Calu3 (cell line): ENCODE measurements around the gene TBL1XR1. TPM values are rescaled to one million over a fixed set of nuclear protein-coding genes. Genes with fewer than 3 reads are reported as not detected.
A peak's percentile ranks its signal among the peaks of the same experiment; 100 is the strongest.

ENCODE experiments used
- BruUV-seq: library from RNA; stranded (reverse); fragments of 400-500 nt; replicated peaks from 2 replicates; lab custom pipeline; 2021; lab: Mats Ljungman, UMichigan
- CTCF ChIA-PET: fragments of 300-600 bp; sonication (Branson Sonifier 250); formaldehyde crosslinking; loops from one replicate; lab custom pipeline; 2022; ENCODE audit warnings: antibody characterized with exemption; lab: Charles Lee
- DNase-seq: peaks from one replicate; pipeline ENCODE4 v3.0.0; 2022
- H3K27ac Mint-ChIP-seq: one replicate; pipeline ENCODE4 v1.8.0; 2022; ENCODE audit warnings: mixed read lengths; ENCODE audit not compliant: unreplicated experiment
- H3K27me3 Mint-ChIP-seq: one replicate; pipeline ENCODE4 v1.8.0; 2022; ENCODE audit warnings: mixed read lengths; ENCODE audit not compliant: unreplicated experiment
- H3K36me3 Mint-ChIP-seq: one replicate; pipeline ENCODE4 v1.8.0; 2022; ENCODE audit warnings: mild to moderate bottlenecking, moderate library complexity, mixed read lengths; ENCODE audit not compliant: insufficient read depth, unreplicated experiment
- H3K4me1 Mint-ChIP-seq: one replicate; pipeline ENCODE4 v1.8.0; 2022; ENCODE audit warnings: mild to moderate bottlenecking, low read depth, mixed read lengths; ENCODE audit not compliant: unreplicated experiment
- H3K4me3 Mint-ChIP-seq: one replicate; pipeline ENCODE4 v1.8.0; 2022; ENCODE audit warnings: mild to moderate bottlenecking, low read depth, moderate library complexity, mixed read lengths; ENCODE audit not compliant: unreplicated experiment
- H3K9me3 Mint-ChIP-seq: one replicate; pipeline ENCODE4 v1.8.0; 2022; ENCODE audit warnings: low read depth, mixed read lengths; ENCODE audit not compliant: unreplicated experiment
- CTCF ChIP-seq: fragments of 200-600 bp; IDR thresholded peaks from one replicate; pipeline ENCODE4 v1.8.0; 2022; ENCODE audit warnings: antibody characterized with exemption; ENCODE audit not compliant: unreplicated experiment
- intact Hi-C: fragments of 100-400 bp; cut with micrococcal nuclease; formaldehyde crosslinking; loops from one replicate; pipeline ENCODE4 v1.10.0; 2022; ENCODE audit not compliant: unreplicated experiment
- total RNA-seq: library from RNA; stranded (reverse); gene quantifications from 2 replicates; pipeline ENCODE4 v1.2.3, GENCODE V29; 2022

Gene TBL1XR1
- total RNA-seq, 1 experiment from 2014 or later, result 206 TPM

GRCh38 chr3:177071496-177072156 lies 125.7 kb downstream of the TBL1XR1 start:
- DNase-seq, result no peak
- no peak overlapping the region for H3K4me3 Mint-ChIP-seq
- intact Hi-C loops, result no loop called here
- H3K9me3 Mint-ChIP-seq, result no peaks in the 10 kb centered on the region
- no TSS peak for BruUV-seq
- no peak overlapping the region for H3K27ac Mint-ChIP-seq
- peaks cover 9% of the 10 kb centered on the region for H3K4me1 Mint-ChIP-seq
- TF ChIP-seq CTCF, result no peak
- peaks cover 7% of the 10 kb centered on the region for H3K36me3 Mint-ChIP-seq
- H3K27me3 Mint-ChIP-seq, result no peaks in the 10 kb centered on the region
- CTCF ChIA-PET, result no interaction called here

- intact Hi-C loops, result no loop called here
- Mint-ChIP-seq H3K9me3 (no peaks in the 10 kb centered on the region), H3K4me1 (peaks cover 9% of the 10 kb centered on the region), H3K4me3 (no peak overlapping the region), H3K27me3 (no peaks in the 10 kb centered on the region), H3K27ac (peak overlapping the region; percentile 32), H3K36me3 (no peaks in the 10 kb centered on the region)
- TF ChIP-seq CTCF, result no peak
- BruUV-seq, result no TSS peak
- CTCF ChIA-PET, result interaction anchor here (0.6 to 0.9 kb wide), 2 partner anchors 130 to 289 kb away, joined by 3 to 4 read pairs; no protein-coding TSS in a partner anchor
- no peak for DNase-seq
These were observed 127.6 kb downstream of the TBL1XR1 start for GRCh38 chr3:177069514-177070329.

GRCh38 chr3:177068967-177069366 lies 128.3 kb downstream of the TBL1XR1 start:
- DNase-seq, result no peak
- no peaks in the 10 kb centered on the region for H3K27me3 Mint-ChIP-seq
- H3K4me1 Mint-ChIP-seq, result peaks cover 9% of the 10 kb centered on the region
- CTCF ChIA-PET, result interaction anchor here (0.6 kb wide), 1 partner anchor 131 kb away, joined by 3 read pairs; no protein-coding TSS in a partner anchor
- TF ChIP-seq CTCF, result no peak
- no TSS peak for BruUV-seq
- no peak overlapping the region for H3K27ac Mint-ChIP-seq
- H3K9me3 Mint-ChIP-seq, result no peaks in the 10 kb centered on the region
- intact Hi-C loops, result no loop called here
- no peak overlapping the region for H3K4me3 Mint-ChIP-seq
- no peaks in the 10 kb centered on the region for H3K36me3 Mint-ChIP-seq

- intact Hi-C loops, result no loop called here
- Mint-ChIP-seq H3K27me3 (no peaks in the 10 kb centered on the region), H3K4me1 (peaks cover 9% of the 10 kb centered on the region), H3K27ac (no peak overlapping the region), H3K36me3 (peaks cover 6% of the 10 kb centered on the region), H3K9me3 (no peaks in the 10 kb centered on the region), H3K4me3 (no peak overlapping the region)
- DNase-seq, result no peak
- BruUV-seq, result no TSS peak
- CTCF ChIA-PET, result interaction anchor here (0.6 kb wide), 1 partner anchor 864 kb away, joined by 4 read pairs; no protein-coding TSS in a partner anchor
- TF ChIP-seq CTCF, result no peak
These were observed 131.2 kb downstream of the TBL1XR1 start for GRCh38 chr3:177066068-177066467.
